H1 (cell line): ENCODE results near the gene SRRT. TPM values are rescaled to one million over a fixed set of nuclear protein-coding genes. Genes with fewer than 3 reads are reported as not detected.

Source experiments
- MAFK ChIP-seq: IDR thresholded peaks from 2 replicates; pipeline ENCODE4 v1.6.1; 2012; ENCODE audit warnings: low read depth, mild to moderate bottlenecking, improper control_type of control experiment, low read length
- RNF2 ChIP-seq: fragments of 200-900, 300-1000 bp; sonication (generic); IDR thresholded peaks from 2 replicates; pipeline ENCODE4 v1.7.1; 2016; ENCODE audit warnings: borderline replicate concordance, low read depth, mild to moderate bottlenecking, antibody characterized with exemption, low read length; ENCODE audit not compliant: poor library complexity, severe bottlenecking; ENCODE audit errors: missing control alignments
- SIN3A ChIP-seq, 2 experiments: IDR thresholded peaks in 1 of 2; conservative IDR thresholded peaks in 1 of 2; 2 replicates each; pipeline ENCODE4 v1.6.1; 2011 to 2012; ENCODE audit warnings: low read length in 2 of 2, improper control_type of control experiment in 1 of 2, low read depth in 1 of 2, mild to moderate bottlenecking in 1 of 2
- TBP ChIP-seq: IDR thresholded peaks from 2 replicates; pipeline ENCODE4 v1.6.1; 2011; ENCODE audit warnings: low read depth, low read length, improper control_type of control experiment
- polyA plus RNA-seq, 7 experiments: library from polyadenylated mRNA; depleted of rRNA in 3 of 7; stranded (reverse) in 5 of 7; unstranded in 2 of 7; fragments of >200 nt in 5 of 7; fragments of 200-250 nt in 2 of 7; gene quantifications; 1 replicate in 5 of 7; 2 replicates in 1 of 7; 4 replicates in 1 of 7; pipeline versions ENCODE4 v1.2.1 to v1.2.3, GENCODE V29; 2011 to 2013; ENCODE audit warnings: missing spikeins in 2 of 7, mixed read lengths in 2 of 7
- total RNA-seq: library from RNA; stranded (reverse); fragmentation: NEBNext Ultra II Directional; extraction: Animal tissue kit (Norgen Biotek cat#: 25700); gene quantifications from 2 replicates; pipeline ENCODE4 v1.2.1, GENCODE V29; 2021
- TF ChIP-seq, protein P1 (sequence below): fragments of 300-600 bp; sonication (generic); IDR thresholded peaks from 2 replicates; pipeline ENCODE4 v1.7.1; 2012; ENCODE audit warnings: low read length, moderate library complexity, mild to moderate bottlenecking, inconsistent platforms; ENCODE audit not compliant: insufficient replicate concordance
- TF ChIP-seq, protein P2 (sequence below), 3 experiments: IDR thresholded peaks; 1 replicate in 2 of 3; 2 replicates in 1 of 3; pipeline versions ENCODE4 v1.5.1 to v1.6.1; 2011; ENCODE audit warnings: low read length in 3 of 3, mild to moderate bottlenecking in 3 of 3, inconsistent platforms in 2 of 3, low read depth in 1 of 3, moderate library complexity in 1 of 3; ENCODE audit not compliant: insufficient read depth in 1 of 3; ENCODE audit errors: control extremely low read depth in 1 of 3

The SRRT gene
- total and polyA plus RNA-seq, 2 of the 8 experiments (the other 6 are each of a cell fraction or from before 2014, with no cell fraction given) = 66.7 to 237 TPM

DNA sequence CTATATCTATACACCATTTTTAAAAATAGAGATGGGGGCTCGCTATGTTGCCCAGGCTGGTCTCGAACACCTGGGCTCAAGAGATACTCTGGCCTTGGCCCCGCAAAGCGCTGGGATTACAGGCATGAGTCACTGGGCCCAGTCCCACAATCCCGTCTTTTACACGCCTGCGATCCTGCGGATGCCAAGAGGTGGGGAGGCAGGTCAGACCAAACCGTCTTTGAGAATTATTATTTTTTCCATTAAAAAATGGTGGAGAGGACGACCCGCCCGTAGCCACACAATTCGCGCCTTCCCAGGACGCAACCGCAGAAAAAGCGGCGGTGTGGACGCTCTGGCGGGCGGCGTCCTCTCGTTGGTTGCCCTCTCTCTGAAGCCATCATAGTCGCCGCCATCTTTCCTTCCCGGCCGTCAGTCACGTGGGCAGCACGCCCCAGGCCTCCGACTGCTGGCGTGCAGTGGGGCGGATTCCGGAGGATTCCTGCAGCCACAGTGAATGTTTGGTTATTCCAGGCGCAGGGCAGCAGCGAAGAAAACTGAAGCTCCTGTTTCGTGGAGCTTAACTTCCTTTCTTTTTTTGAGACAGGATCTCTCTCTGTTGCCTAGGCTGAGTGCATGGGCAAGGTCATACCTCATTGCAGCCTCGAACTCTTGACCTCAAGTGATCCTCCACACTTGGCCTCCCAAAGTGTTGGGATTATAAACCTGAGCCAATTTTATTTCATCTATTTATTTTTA is 37.6 kb upstream of the SRRT start (continued):
- TF ChIP-seq, protein P1, sequence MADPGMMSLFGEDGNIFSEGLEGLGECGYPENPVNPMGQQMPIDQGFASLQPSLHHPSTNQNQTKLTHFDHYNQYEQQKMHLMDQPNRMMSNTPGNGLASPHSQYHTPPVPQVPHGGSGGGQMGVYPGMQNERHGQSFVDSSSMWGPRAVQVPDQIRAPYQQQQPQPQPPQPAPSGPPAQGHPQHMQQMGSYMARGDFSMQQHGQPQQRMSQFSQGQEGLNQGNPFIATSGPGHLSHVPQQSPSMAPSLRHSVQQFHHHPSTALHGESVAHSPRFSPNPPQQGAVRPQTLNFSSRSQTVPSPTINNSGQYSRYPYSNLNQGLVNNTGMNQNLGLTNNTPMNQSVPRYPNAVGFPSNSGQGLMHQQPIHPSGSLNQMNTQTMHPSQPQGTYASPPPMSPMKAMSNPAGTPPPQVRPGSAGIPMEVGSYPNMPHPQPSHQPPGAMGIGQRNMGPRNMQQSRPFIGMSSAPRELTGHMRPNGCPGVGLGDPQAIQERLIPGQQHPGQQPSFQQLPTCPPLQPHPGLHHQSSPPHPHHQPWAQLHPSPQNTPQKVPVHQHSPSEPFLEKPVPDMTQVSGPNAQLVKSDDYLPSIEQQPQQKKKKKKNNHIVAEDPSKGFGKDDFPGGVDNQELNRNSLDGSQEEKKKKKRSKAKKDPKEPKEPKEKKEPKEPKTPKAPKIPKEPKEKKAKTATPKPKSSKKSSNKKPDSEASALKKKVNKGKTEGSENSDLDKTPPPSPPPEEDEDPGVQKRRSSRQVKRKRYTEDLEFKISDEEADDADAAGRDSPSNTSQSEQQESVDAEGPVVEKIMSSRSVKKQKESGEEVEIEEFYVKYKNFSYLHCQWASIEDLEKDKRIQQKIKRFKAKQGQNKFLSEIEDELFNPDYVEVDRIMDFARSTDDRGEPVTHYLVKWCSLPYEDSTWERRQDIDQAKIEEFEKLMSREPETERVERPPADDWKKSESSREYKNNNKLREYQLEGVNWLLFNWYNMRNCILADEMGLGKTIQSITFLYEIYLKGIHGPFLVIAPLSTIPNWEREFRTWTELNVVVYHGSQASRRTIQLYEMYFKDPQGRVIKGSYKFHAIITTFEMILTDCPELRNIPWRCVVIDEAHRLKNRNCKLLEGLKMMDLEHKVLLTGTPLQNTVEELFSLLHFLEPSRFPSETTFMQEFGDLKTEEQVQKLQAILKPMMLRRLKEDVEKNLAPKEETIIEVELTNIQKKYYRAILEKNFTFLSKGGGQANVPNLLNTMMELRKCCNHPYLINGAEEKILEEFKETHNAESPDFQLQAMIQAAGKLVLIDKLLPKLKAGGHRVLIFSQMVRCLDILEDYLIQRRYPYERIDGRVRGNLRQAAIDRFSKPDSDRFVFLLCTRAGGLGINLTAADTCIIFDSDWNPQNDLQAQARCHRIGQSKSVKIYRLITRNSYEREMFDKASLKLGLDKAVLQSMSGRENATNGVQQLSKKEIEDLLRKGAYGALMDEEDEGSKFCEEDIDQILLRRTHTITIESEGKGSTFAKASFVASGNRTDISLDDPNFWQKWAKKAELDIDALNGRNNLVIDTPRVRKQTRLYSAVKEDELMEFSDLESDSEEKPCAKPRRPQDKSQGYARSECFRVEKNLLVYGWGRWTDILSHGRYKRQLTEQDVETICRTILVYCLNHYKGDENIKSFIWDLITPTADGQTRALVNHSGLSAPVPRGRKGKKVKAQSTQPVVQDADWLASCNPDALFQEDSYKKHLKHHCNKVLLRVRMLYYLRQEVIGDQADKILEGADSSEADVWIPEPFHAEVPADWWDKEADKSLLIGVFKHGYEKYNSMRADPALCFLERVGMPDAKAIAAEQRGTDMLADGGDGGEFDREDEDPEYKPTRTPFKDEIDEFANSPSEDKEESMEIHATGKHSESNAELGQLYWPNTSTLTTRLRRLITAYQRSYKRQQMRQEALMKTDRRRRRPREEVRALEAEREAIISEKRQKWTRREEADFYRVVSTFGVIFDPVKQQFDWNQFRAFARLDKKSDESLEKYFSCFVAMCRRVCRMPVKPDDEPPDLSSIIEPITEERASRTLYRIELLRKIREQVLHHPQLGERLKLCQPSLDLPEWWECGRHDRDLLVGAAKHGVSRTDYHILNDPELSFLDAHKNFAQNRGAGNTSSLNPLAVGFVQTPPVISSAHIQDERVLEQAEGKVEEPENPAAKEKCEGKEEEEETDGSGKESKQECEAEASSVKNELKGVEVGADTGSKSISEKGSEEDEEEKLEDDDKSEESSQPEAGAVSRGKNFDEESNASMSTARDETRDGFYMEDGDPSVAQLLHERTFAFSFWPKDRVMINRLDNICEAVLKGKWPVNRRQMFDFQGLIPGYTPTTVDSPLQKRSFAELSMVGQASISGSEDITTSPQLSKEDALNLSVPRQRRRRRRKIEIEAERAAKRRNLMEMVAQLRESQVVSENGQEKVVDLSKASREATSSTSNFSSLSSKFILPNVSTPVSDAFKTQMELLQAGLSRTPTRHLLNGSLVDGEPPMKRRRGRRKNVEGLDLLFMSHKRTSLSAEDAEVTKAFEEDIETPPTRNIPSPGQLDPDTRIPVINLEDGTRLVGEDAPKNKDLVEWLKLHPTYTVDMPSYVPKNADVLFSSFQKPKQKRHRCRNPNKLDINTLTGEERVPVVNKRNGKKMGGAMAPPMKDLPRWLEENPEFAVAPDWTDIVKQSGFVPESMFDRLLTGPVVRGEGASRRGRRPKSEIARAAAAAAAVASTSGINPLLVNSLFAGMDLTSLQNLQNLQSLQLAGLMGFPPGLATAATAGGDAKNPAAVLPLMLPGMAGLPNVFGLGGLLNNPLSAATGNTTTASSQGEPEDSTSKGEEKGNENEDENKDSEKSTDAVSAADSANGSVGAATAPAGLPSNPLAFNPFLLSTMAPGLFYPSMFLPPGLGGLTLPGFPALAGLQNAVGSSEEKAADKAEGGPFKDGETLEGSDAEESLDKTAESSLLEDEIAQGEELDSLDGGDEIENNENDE = no peak
- TF ChIP-seq, protein P2, sequence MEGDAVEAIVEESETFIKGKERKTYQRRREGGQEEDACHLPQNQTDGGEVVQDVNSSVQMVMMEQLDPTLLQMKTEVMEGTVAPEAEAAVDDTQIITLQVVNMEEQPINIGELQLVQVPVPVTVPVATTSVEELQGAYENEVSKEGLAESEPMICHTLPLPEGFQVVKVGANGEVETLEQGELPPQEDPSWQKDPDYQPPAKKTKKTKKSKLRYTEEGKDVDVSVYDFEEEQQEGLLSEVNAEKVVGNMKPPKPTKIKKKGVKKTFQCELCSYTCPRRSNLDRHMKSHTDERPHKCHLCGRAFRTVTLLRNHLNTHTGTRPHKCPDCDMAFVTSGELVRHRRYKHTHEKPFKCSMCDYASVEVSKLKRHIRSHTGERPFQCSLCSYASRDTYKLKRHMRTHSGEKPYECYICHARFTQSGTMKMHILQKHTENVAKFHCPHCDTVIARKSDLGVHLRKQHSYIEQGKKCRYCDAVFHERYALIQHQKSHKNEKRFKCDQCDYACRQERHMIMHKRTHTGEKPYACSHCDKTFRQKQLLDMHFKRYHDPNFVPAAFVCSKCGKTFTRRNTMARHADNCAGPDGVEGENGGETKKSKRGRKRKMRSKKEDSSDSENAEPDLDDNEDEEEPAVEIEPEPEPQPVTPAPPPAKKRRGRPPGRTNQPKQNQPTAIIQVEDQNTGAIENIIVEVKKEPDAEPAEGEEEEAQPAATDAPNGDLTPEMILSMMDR (IDR thresholded peaks at IDR 0.05; ENCODE audit: control extremely low read depth in 1 of 3, insufficient read depth in 1 of 3, low read depth in 1 of 3, low read length in 3 of 3) = no peak
- TF ChIP-seq RNF2 = no peak
- TF ChIP-seq TBP = peak; percentile 79
- no peak for TF ChIP-seq MAFK
- TF ChIP-seq SIN3A (conservative IDR thresholded peaks at IDR 0.05 in 1 of 2, IDR thresholded peaks at IDR 0.05 in 1 of 2; ENCODE audit: low read depth in 1 of 2, low read length in 2 of 2) = peak in 1 of 2 experiments; percentile 71; a peak in 2 of 4 replicates
